ENCODE data around the gene CCBE1.

Gene CCBE1

DNA sequence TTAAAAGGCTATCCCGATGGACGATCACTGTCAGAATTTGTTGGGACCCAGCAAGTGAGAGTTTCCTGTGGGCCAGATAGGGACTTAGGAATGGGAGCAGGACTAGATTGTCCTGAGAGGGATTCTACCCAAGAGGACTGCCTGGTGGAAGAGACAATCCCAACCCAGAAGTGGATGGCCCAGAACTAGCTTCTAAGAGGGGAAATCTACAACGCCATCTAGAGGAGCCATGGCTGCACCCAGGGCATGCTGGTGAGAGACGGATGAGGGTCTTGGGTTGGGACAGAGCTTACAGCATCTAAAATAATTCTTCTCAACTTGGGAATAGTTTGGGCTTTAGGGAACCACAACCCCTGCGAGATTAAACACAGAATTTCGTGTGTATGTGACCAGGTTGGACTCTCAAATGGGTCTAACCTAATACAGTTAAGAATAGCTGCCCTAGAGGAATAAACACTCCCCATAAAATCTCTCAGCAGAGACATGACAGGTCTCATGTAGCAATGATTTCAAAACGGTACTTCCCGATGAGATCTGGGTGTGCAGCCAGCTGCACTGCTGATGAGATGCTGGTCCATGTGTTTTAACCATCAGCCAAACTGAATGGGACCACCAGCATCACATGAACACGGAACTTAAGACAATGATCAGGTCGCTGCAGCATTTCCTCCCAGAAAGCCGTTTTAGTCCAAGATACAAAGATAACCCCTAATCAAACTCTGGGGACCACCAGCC, 50.8 kb downstream of the CCBE1 start:
- Histone ChIP-seq H3K27ac (replicated peaks) (no peak overlapping the region), H3K27me3 (ENCODE audit: insufficient read depth, poor library complexity, severe bottlenecking) (peaks cover 4% of the 10 kb centered on the region), H3K4me3 (replicated peaks; ENCODE audit: insufficient read depth, low read length) (no peak overlapping the region)
- no peak for TF ChIP-seq GABPA (IDR thresholded peaks at IDR 0.05; ENCODE audit: low read depth)
- TF ChIP-seq POLR2AphosphoS5 (IDR thresholded peaks at IDR 0.05; ENCODE audit: low read depth) = no peak
- TF ChIP-seq, protein P1, sequence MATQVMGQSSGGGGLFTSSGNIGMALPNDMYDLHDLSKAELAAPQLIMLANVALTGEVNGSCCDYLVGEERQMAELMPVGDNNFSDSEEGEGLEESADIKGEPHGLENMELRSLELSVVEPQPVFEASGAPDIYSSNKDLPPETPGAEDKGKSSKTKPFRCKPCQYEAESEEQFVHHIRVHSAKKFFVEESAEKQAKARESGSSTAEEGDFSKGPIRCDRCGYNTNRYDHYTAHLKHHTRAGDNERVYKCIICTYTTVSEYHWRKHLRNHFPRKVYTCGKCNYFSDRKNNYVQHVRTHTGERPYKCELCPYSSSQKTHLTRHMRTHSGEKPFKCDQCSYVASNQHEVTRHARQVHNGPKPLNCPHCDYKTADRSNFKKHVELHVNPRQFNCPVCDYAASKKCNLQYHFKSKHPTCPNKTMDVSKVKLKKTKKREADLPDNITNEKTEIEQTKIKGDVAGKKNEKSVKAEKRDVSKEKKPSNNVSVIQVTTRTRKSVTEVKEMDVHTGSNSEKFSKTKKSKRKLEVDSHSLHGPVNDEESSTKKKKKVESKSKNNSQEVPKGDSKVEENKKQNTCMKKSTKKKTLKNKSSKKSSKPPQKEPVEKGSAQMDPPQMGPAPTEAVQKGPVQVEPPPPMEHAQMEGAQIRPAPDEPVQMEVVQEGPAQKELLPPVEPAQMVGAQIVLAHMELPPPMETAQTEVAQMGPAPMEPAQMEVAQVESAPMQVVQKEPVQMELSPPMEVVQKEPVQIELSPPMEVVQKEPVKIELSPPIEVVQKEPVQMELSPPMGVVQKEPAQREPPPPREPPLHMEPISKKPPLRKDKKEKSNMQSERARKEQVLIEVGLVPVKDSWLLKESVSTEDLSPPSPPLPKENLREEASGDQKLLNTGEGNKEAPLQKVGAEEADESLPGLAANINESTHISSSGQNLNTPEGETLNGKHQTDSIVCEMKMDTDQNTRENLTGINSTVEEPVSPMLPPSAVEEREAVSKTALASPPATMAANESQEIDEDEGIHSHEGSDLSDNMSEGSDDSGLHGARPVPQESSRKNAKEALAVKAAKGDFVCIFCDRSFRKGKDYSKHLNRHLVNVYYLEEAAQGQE (IDR thresholded peaks at IDR 0.05; ENCODE audit: insufficient replicate concordance, low read depth) = no peak
- TF ChIP-seq, protein P2, sequence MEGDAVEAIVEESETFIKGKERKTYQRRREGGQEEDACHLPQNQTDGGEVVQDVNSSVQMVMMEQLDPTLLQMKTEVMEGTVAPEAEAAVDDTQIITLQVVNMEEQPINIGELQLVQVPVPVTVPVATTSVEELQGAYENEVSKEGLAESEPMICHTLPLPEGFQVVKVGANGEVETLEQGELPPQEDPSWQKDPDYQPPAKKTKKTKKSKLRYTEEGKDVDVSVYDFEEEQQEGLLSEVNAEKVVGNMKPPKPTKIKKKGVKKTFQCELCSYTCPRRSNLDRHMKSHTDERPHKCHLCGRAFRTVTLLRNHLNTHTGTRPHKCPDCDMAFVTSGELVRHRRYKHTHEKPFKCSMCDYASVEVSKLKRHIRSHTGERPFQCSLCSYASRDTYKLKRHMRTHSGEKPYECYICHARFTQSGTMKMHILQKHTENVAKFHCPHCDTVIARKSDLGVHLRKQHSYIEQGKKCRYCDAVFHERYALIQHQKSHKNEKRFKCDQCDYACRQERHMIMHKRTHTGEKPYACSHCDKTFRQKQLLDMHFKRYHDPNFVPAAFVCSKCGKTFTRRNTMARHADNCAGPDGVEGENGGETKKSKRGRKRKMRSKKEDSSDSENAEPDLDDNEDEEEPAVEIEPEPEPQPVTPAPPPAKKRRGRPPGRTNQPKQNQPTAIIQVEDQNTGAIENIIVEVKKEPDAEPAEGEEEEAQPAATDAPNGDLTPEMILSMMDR (IDR thresholded peaks at IDR 0.05; ENCODE audit: insufficient read depth, low read length) = no peak
- TF ChIP-seq SPI1 (IDR thresholded peaks at IDR 0.05; ENCODE audit: borderline replicate concordance, low read depth) = no peak
- DNase-seq (ENCODE audit: low read depth in 1 of 2, low spot score in 1 of 2) = no peak

DNA sequence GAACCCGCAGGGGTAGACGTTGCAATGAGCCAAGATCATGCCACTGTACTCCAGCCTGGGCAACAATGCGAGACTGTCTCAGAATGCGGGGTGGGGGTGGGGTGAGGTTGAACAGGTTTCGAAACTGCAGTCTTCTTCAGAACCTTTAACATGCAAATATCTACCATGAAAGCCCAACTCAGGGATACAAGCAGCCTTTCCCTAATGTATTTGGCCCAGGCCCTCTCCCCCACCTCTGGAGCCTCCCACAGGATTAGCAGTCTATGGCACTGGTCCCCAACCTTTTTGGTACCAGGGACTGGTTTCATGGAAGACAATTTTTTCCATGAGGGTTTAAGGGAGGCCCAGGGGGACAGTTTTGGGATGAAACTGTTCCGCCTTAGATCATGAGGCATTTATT, 53.5 kb downstream of the CCBE1 start:
- TF ChIP-seq, protein P1 (IDR thresholded peaks at IDR 0.05; ENCODE audit: insufficient replicate concordance, low read depth) = no peak
- TF ChIP-seq POLR2AphosphoS5 (IDR thresholded peaks at IDR 0.05; ENCODE audit: low read depth) (no peak), SPI1 (IDR thresholded peaks at IDR 0.05; ENCODE audit: borderline replicate concordance, low read depth) (no peak), GABPA (IDR thresholded peaks at IDR 0.05; ENCODE audit: low read depth) (no peak)
- TF ChIP-seq, protein P2 (IDR thresholded peaks at IDR 0.05; ENCODE audit: insufficient read depth, low read length) = no peak
- Histone ChIP-seq H3K4me3 (replicated peaks; ENCODE audit: insufficient read depth, low read length) (no peak overlapping the region), H3K27me3 (ENCODE audit: insufficient read depth, poor library complexity, severe bottlenecking) (peaks cover 4% of the 10 kb centered on the region), H3K27ac (replicated peaks) (no peak overlapping the region)
- no peak for DNase-seq (ENCODE audit: low read depth in 1 of 2, low spot score in 1 of 2)

DNA sequence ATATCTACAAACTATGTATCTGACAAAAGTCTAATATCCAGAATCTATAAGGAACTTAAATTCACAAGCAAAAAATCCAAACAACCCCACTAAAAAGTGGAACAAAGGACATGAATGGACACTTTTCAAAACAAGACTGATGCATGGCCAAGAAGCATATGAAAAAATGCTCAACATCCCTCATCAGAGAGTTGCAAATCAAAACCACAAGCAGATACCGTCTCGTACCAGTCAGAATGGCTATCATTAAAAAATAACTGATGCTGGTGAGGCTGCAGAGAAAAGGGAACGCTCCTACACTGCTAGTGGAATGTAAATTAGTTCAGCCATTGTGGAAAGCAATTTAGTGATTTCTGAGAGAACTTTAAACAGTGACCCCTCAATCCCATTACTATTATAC, 56.5 kb downstream of the CCBE1 start:
- DNase-seq (ENCODE audit: low read depth in 1 of 2, low spot score in 1 of 2) = no peak
- TF ChIP-seq, protein P1 (IDR thresholded peaks at IDR 0.05; ENCODE audit: insufficient replicate concordance, low read depth) = no peak
- TF ChIP-seq SPI1 (IDR thresholded peaks at IDR 0.05; ENCODE audit: borderline replicate concordance, low read depth) (no peak), POLR2AphosphoS5 (IDR thresholded peaks at IDR 0.05; ENCODE audit: low read depth) (no peak), GABPA (IDR thresholded peaks at IDR 0.05; ENCODE audit: low read depth) (no peak)
- TF ChIP-seq, protein P2 (IDR thresholded peaks at IDR 0.05; ENCODE audit: insufficient read depth, low read length) = no peak
- H3K27ac ChIP-seq (replicated peaks) = no peak overlapping the region
- H3K27me3 ChIP-seq (ENCODE audit: insufficient read depth, poor library complexity, severe bottlenecking) = no peaks in the 10 kb centered on the region
- no peak overlapping the region for H3K4me3 ChIP-seq (replicated peaks; ENCODE audit: insufficient read depth, low read length)

Data from HL-60 (cell line).